NCI-H128 (cell line): ENCODE data around the gene NRSN2.

Experiments
- DNase-seq: peaks from one replicate; lab custom pipeline; 2025; ENCODE audit not compliant: unreplicated experiment; lab: John Stamatoyannopoulos, UW

NRSN2 gene

GRCh38 chr20:396619-397431, 49.9 kb downstream of the NRSN2 start:
- no peak for DNase-seq

GRCh38 chr20:397432-398237, 50.7 kb downstream of the NRSN2 start:
- no peak for DNase-seq

DNA sequence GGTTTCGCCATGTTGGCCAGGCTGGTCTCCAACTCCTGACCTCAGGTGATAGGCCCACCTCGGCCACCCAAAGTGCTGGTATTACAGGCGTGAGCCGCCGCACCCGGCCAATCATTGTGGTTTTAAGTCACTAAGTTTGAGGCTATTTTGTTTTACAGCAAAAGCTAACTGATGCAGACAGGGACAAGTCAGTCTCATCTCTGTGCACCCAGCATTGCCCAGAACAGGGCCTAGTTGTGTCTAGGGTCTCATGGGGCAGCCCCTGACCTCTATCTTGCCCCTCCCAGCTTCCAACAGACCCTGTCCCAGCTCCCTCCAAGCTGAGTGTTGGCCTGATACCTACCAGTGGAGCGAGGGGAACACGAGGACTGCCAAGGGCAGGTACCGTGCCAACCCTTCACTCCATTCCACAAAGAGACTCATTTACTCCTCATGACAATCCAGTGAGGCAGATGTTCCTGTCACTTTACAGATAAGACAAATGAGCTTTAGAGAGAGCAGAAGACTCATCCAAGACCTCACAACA, 52.3 kb downstream of the NRSN2 start:
- DNase-seq = no peak

DNA sequence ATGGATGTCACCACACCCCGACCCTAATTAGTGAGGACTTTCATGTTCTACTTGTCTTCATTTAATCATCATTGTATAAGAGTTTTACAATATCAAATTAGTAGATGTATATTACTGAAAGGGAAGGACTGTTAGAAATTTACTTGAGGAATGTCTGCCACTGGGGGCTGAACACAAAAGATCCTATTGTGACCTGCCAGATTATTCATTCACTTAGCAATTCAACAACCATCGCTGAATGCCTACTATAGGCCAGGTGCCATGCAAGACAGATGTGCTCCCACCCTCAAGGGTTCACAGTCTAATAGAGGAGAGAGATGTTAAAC, 53.2 kb downstream of the NRSN2 start:
- no peak for DNase-seq

DNA sequence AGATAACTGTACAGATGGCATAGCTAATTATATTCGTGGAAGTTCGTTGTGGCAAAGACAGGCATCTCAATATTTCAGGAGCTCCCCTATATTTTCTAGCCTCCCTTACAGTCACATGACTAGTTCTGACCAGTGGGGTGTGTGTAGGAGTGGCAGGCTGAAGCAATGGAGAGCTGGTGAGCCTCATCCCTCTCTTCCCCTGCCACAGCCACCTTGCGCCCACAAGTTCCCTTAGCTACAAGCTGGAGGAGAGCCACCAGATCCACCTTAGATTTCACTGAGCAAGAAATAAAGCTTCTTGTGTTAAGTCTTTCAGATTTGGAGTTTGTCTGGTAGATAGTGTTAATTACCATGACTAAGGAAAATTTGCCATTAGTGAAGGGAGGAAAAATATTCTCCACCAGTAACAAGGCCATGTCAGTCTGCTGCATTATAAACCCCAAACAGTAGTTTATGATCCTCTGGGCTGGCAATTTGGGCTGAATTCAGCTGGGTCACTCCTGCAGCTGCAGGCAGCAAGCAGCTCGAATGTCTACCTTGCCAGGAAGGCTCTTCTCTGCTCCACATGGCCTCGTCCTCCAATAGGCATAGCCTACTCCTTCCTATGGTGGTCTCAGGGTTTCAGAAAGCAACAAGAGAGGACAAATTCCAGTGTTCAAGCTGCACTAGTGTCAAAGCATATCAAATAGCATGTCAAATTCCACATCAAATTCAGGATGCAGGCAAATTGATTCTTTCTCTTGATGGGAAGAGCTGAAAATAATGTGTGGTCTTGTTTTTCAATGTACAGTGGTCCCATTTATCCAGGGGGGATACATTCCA, 53.8 kb downstream of the NRSN2 start:
- no peak for DNase-seq

GRCh38 chr20:401682-402495, 55.0 kb downstream of the NRSN2 start:
- DNase-seq = no peak

DNA sequence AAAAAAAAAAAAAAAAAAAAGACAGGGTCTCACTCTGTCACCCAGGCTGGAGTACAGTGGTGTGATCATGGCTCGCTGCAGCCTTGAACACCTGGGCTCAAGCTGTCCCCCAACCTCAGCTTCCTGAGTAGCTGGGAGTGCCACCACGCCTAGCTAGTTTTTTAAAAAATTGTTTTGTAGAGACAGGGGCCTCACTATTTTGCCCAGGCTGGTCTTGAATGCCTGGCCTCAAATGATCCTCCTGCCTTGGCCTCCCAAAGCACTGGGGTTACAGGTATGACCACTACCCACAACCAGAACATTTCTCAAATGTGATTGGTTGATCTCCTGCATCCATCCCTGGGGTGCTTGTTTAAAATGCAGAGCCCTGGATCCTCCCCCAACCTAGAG, 55.6 kb downstream of the NRSN2 start:
- DNase-seq = no peak

- no peak for DNase-seq
Observed at GRCh38 chr20:402898-403581, 56.1 kb downstream of the NRSN2 start.

DNA sequence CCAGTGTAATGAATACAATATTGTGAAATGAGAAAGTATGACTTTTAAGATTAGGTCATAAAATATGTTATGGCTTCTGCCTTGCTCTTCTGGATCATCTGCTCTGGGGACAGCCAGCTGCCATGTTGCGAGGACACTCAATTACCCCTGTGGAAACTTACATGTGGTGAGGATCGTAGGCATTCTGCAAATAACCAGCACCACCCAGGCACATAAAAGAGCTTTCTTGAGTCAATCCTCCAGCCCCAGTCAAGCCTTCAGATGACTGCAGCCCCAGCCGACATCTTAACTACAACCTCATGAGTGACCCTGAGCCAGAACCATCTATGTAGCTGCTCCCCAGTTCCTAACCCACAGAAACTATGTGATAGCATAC, 56.7 kb downstream of the NRSN2 start:
- no peak for DNase-seq

- DNase-seq = no peak
Observed at GRCh38 chr20:404088-404487, 57.2 kb downstream of the NRSN2 start.
